ENCODE measurements around the gene FBXO47. TPM values are rescaled to one million over a fixed set of nuclear protein-coding genes. Genes with fewer than 3 reads are reported as not detected.

The FBXO47 gene
- total and polyA plus RNA-seq, 2 of the 4 experiments (the other 2 are of a cell fraction), result under 0.01 TPM; not detected in 1

DNA sequence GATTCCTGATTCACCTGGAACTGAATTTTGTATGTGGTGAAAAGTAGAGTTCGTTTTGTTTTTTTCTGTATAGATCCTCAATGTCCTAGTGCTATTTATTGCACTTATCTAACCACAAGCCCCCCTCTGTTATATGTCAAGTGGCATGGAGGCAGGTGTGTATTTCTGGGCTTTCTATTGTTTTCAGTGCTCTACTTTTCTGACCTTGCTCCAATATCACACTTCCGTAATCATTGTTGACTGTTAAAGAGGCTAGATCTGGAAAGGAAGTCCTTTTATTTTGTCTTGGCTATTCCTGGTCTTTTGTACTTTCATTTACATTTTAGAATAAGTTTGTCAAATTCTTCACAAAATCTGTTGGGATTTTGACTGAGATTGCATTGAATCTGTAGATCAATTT lies 26.8 kb upstream of the FBXO47 start:
- Histone ChIP-seq H4K5ac (ENCODE audit: low read depth, low read length) (no peak overlapping the region), H3K4ac (ENCODE audit: low read depth, low read length) (no peak overlapping the region), H3K14ac (replicated peaks; ENCODE audit: low read depth, low read length) (no peak overlapping the region), H3K27me3 (ENCODE audit: control insufficient read depth, insufficient read depth, low read length) (no peaks in the 10 kb centered on the region; the same call in 1 of the 2 replicates), H3K36me3 (ENCODE audit: control insufficient read depth, insufficient read depth, low read length) (no peaks in the 10 kb centered on the region), H4K20me1 (ENCODE audit: insufficient read depth, low read length) (no peaks in the 10 kb centered on the region), H2AK5ac (ENCODE audit: low read depth, low read length) (no peak overlapping the region), H2AK9ac (replicated peaks; ENCODE audit: low read depth, low read length, poor library complexity) (no peak overlapping the region), H3K79me1 (ENCODE audit: low read depth in 1 of 2, low read length in 2 of 2) (no peaks in the 10 kb centered on the region), H3K4me3 (ENCODE audit: insufficient read depth, low read depth, low read length) (no peak overlapping the region), H4K91ac (ENCODE audit: insufficient read depth, low read depth, low read length) (no peak overlapping the region), H2BK20ac (ENCODE audit: low read depth, low read length) (no peak overlapping the region), H3K56ac (ENCODE audit: extremely low read depth, insufficient read depth, low read length) (no peak overlapping the region), H4K8ac (ENCODE audit: low read depth in 2 of 2, low read length in 2 of 2) (no peak overlapping the region), H3K23ac (ENCODE audit: low read depth, low read length) (no peak overlapping the region), H2BK5ac (ENCODE audit: low read depth, low read length, poor library complexity, severe bottlenecking) (no peak overlapping the region), H3K9ac (ENCODE audit: low read depth, low read length) (no peak overlapping the region), H3K4me1 (ENCODE audit: control insufficient read depth, insufficient read depth, low read length) (no peaks in the 10 kb centered on the region), H3K4me2 (ENCODE audit: low read depth, low read length) (no peak overlapping the region), H2BK15ac (ENCODE audit: low read depth, low read length) (no peak overlapping the region), H3K18ac (ENCODE audit: low read depth, low read length) (no peak overlapping the region), H3K9me3 (ENCODE audit: control insufficient read depth, insufficient read depth, low read length) (peaks cover 4% of the 10 kb centered on the region), H3K9me1 (ENCODE audit: insufficient read depth, low read length) (no peaks in the 10 kb centered on the region), H2BK120ac (ENCODE audit: low read depth, low read length) (no peak overlapping the region), H3K27ac (ENCODE audit: insufficient read depth, low read length) (no peak overlapping the region), H2AFZ (replicated peaks; ENCODE audit: low read length, poor library complexity) (no peak overlapping the region)
- WGBS, 2 experiments (ENCODE audit: extremely low coverage in 2 of 2, insufficient read length in 1 of 2), result no CpG with 5 or more reads among the region's 2 CpGs
- ATAC-seq (ENCODE audit: low read depth), result no peak
- intact Hi-C loops (cut with micrococcal nuclease) (no loop called here), dilution Hi-C loops (cut with HindIII; ENCODE audit: low sequenced_read_pairs, unreplicated experiment) (no loop called here), in situ Hi-C loops (cut with MboI; ENCODE audit: low sequenced_read_pairs) (no loop called here)
- ChIA-PET POLR2A (ENCODE audit: unreplicated experiment) (no interaction called here), CTCF (no interaction called here)
- BruUV-seq (replicated peaks), result no TSS peak
- DNase-seq, result no peak
- no peak for TF ChIP-seq CHD1 (IDR thresholded peaks at IDR 0.05; ENCODE audit: low read depth, low read length)
- TF ChIP-seq MAFK (IDR thresholded peaks at IDR 0.05; ENCODE audit: low read depth, low read length), result no peak
- no peak for TF ChIP-seq SMC3 (IDR thresholded peaks at IDR 0.05; ENCODE audit: low read depth, low read length)
- TF ChIP-seq MAZ (IDR thresholded peaks at IDR 0.05; ENCODE audit: borderline replicate concordance, low read depth, low read length), result no peak
- TF ChIP-seq MXI1 (IDR thresholded peaks at IDR 0.05; ENCODE audit: borderline replicate concordance, low read depth, low read length), result no peak
- no peak for TF ChIP-seq CEBPB (IDR thresholded peaks at IDR 0.05; ENCODE audit: low read depth, low read length)
- TF ChIP-seq, protein P1, sequence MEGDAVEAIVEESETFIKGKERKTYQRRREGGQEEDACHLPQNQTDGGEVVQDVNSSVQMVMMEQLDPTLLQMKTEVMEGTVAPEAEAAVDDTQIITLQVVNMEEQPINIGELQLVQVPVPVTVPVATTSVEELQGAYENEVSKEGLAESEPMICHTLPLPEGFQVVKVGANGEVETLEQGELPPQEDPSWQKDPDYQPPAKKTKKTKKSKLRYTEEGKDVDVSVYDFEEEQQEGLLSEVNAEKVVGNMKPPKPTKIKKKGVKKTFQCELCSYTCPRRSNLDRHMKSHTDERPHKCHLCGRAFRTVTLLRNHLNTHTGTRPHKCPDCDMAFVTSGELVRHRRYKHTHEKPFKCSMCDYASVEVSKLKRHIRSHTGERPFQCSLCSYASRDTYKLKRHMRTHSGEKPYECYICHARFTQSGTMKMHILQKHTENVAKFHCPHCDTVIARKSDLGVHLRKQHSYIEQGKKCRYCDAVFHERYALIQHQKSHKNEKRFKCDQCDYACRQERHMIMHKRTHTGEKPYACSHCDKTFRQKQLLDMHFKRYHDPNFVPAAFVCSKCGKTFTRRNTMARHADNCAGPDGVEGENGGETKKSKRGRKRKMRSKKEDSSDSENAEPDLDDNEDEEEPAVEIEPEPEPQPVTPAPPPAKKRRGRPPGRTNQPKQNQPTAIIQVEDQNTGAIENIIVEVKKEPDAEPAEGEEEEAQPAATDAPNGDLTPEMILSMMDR (conservative IDR thresholded peaks at IDR 0.05; ENCODE audit: low read depth, low read length), result no peak
- TF ChIP-seq FOS (IDR thresholded peaks at IDR 0.05; ENCODE audit: low read depth, low read length), result no peak
- no peak for TF ChIP-seq RFX5 (IDR thresholded peaks at IDR 0.05; ENCODE audit: low read depth, low read length)
- TF ChIP-seq RCOR1 (IDR thresholded peaks at IDR 0.05; ENCODE audit: insufficient replicate concordance, low read length), result no peak
- TF ChIP-seq, protein P2, sequence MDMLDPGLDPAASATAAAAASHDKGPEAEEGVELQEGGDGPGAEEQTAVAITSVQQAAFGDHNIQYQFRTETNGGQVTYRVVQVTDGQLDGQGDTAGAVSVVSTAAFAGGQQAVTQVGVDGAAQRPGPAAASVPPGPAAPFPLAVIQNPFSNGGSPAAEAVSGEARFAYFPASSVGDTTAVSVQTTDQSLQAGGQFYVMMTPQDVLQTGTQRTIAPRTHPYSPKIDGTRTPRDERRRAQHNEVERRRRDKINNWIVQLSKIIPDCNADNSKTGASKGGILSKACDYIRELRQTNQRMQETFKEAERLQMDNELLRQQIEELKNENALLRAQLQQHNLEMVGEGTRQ (IDR thresholded peaks at IDR 0.05; ENCODE audit: low read depth, low read length), result no peak
- TF ChIP-seq, protein P3, sequence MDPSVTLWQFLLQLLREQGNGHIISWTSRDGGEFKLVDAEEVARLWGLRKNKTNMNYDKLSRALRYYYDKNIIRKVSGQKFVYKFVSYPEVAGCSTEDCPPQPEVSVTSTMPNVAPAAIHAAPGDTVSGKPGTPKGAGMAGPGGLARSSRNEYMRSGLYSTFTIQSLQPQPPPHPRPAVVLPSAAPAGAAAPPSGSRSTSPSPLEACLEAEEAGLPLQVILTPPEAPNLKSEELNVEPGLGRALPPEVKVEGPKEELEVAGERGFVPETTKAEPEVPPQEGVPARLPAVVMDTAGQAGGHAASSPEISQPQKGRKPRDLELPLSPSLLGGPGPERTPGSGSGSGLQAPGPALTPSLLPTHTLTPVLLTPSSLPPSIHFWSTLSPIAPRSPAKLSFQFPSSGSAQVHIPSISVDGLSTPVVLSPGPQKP (IDR thresholded peaks at IDR 0.05; ENCODE audit: borderline replicate concordance, low read depth, low read length), result no peak
- TF ChIP-seq POLR2A (IDR thresholded peaks at IDR 0.05; ENCODE audit: low read depth, low read length), result no peak
